GM19467 (cell line): ENCODE data around the gene SRP14.
A peak's percentile ranks its signal among the peaks of the same experiment; 100 is the strongest.

Experiments used
- ATAC-seq: cut with Tn5 transposase; IDR thresholded peaks from one replicate; pipeline ENCODE4 v1.9.1; 2021; ENCODE audit warnings: mild to moderate bottlenecking, moderate library complexity; ENCODE audit not compliant: unreplicated experiment

SRP14 gene

DNA sequence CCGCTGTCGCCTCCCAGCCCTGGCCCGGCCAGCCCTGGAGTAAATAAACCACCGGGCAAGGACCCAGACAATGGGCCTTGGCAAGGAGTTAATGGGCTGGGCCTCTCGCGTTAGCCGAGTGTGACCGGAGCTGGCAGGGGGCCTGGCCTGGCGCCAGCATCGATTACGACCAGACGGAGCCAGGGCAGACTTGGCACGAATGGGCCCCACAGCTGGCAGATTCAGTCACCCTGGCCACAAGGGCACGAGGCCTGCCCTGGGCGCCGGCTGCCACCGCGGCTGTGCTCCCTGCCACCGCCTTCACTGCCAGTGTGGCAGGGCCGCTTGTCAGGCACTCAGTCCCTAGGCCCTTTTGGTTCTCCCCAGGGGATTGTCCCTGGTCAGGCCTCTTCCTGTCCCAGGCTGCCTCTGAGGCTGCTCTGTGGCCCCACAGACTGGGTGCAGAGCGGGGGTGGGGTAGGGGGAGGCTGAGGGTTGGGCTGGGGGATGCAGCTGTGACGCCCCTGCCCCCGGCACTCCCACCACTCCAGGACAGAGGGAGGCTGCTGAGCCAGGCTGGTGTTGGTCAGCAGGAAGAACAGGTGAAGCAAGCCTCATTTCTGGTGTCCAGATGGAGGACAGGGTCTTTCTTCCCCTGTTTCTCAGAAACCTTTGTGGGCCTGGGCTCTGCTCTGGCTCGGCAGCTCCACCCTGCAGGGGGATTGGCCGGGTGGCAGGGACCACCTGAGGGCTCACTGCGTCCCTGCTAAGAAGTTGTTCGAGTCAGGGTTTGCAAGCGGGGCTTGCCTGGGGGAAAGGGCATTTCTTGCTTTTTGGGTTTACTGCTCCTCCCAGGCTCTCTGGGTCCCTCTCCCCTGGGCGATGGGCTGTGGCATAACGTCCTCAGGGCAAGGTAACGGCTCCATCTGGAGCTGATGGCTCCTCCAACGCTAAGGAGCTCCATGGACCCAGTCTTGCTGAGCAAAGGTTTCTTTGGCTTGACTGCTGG lies 30.5 kb upstream of the SRP14 start:
- no peak for ATAC-seq

- no peak for ATAC-seq
These were observed 29.1 kb upstream of the SRP14 start for GRCh38 chr15:40067921-40068624.

GRCh38 chr15:40066589-40066988 lies 27.6 kb upstream of the SRP14 start:
- no peak for ATAC-seq

GRCh38 chr15:40065166-40065565 lies 26.2 kb upstream of the SRP14 start:
- ATAC-seq, result no peak

GRCh38 chr15:40064231-40064894 lies 25.4 kb upstream of the SRP14 start:
- ATAC-seq, result peak; percentile 45

DNA sequence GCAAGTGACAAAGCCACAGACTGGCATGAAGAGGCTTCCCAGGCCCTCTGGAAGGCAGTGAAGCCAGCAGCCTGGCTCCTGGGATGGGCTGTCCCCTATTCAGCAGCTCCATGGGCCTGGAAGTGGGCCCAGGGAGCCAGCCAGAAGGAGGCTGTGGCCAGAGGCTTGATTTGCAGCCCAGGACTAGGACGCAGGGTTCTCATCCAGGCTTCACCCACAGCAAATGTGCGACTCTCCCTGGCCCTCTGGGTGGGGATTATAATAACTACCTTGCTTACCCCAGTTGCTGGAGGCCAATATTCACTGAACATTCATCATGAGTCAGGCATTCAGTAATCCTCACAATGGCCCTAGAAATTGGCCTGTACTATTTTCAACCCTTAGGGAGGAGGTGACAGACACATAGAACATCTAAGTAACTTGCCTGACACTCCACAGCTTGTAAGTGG lies 24.6 kb upstream of the SRP14 start:
- no peak for ATAC-seq

DNA sequence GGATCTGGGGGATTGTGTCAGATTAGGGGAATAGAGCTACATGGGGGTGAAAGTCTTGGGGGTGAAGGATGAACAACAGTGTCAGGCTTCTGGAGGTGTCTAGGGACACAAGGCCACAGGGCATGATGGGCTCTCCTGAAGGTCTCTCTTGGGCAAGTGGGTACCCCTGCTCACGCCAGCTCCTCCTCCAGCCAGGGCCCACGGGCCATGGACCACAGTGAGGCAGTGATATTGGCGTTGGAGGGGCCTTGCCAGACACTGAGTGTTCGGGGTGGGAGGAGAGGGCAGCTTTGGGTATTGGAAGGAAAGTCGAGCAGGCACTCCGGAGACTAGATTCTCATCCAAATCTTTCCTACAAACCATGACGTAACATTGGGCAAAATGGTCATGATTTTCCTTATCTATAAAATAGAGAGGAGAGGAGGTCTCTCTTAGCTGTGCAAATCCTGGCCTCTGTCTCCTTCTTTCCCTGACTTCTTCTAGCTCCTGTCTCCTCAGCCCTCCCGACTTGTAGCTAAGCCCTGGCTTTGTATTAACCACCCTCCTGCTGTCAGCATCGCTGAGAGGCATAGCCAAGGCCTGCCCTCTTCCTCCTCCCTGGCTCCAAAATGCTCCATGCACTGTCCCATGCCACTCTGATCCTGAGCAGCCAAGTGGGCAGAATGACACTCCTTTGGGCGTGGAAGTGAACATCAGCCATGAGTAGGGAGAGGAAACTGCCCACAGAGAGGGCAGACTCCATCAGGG lies 24.0 kb upstream of the SRP14 start:
- no peak for ATAC-seq

- peak; percentile 49 for ATAC-seq
These were observed 22.4 kb upstream of the SRP14 start for GRCh38 chr15:40061212-40061901.

DNA sequence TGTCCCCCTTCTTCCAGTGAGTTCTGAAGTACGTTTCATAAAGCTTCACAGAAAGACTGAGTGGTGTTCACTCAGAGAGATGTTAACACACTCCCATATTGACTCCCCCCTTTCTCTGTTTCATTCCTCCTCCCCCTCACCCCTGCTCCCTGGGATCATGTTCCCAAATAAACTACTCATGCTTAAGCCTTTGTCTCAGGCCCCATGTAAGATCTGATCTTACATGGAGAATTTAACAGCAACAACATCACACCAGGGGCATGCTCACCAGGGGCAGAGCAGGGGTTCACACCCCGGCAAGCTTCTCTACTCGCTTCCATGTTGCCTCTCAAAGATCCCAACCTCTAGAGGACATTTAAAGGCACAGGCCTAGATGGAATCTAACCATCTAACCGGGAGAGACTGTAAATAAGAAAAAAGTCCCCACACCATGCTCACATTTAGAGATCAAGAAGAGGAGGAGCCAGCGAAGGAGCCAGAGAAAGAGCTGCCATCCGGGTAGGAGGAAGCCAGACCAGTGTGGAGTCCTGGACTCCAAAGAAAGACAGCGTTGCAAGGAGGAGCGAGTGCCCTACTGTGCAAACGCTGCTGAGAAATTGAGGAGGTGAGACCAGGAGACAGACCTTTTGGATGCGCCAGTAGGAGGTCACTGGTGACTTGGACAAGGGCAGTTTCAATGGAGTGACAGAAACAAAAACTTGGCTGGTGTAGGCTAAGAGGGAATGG lies 21.4 kb upstream of the SRP14 start:
- no peak for ATAC-seq

DNA sequence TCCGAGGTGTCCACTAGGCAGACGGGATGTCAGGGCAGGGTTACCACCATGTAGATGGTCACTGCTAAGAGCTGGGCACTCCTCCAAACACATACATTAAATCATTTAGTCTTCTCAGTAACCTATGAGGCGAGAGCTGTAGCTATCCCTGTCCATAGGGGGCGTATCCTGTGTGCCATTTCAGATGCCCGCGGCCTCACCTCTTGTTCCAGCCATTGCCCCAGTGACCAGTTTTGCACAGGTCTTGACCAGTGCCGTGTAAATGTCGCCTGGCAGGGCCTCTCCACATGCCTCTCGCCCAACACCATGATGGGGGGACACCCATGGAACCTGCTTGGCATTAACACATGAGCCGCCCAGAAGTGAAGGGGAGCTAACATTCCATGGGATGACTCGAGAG lies 20.8 kb upstream of the SRP14 start:
- ATAC-seq, result no peak

DNA sequence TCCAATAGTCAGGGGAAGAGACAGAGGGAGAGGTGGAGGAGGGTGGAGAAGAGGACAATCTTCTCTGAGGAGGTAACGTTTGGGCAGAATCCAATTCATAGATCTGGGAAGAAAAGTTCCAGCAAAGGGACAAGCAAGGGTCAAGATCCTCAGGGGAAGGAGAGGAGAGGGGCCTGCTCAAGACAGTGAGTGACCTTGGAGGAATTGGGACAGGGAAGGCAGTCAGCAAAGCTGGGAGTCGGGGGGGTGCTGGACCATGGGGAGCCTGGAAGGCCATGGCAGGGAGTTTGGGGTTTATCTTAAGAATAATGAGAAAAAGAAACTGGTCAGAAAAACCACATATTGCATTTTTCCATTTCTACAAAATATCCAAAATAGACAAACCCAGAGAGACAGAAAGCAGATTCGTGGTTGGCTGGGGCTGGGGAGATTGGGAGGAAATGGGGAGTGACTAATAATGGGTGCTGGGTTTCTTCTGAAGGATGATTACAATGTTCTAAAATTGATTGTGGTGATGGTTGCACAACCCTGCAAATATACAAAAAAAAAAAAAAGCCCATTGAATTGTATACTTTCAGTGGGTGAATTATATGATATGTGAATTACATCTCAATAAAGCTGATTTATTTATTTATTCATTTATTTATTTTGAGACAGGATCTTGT lies 19.6 kb upstream of the SRP14 start:
- ATAC-seq, result no peak

DNA sequence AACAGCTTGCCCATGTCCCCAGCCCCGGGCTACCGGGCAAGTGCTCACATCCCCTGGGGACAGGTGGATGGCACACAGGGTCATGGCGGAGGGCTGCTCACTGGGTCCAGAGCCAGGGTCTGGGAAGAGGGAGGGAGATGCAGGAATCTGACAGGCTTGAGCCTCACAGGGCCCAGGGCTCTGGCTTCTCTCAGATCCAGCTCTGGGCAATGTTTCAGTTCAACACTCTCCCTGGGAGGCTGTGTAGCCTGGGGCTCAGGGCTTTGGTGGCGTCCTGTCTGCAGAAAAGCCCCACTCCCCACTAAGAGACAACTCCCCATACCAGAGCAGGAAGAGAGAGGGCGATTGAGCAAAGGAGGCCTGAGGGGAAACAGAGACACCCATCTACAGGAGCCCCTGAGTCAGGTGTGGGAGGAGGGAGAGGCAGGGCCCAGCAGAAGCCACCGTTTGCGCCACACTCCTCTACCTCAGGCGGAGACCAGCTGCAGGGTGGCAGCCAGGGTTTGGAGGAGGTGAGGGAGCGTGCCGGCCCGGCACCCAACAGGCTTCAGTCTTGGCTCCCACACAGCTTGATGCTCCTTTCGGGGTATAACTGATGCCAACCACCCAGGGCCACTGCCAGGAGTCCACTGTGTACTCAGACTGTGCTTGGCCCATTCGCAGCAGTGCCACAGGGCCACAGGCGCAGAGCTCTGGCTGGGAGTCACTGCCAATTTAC lies 16.8 kb upstream of the SRP14 start:
- ATAC-seq, result no peak

- ATAC-seq, result peak; percentile 63
These were observed 16.0 kb upstream of the SRP14 start for GRCh38 chr15:40054855-40055575.

DNA sequence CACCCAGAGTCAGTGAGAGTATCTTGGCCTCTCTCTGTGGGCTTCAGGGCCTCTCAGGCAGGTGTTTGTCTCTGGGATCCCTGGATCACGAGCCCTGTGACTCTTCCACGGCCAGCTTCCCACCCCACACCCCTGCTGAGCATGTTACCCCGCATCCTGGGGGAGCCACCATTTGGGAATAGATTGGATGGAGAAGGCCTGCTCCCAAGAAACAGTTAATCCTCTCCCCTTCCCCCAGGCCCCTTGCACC lies 15.5 kb upstream of the SRP14 start:
- peak; percentile 26 for ATAC-seq

DNA sequence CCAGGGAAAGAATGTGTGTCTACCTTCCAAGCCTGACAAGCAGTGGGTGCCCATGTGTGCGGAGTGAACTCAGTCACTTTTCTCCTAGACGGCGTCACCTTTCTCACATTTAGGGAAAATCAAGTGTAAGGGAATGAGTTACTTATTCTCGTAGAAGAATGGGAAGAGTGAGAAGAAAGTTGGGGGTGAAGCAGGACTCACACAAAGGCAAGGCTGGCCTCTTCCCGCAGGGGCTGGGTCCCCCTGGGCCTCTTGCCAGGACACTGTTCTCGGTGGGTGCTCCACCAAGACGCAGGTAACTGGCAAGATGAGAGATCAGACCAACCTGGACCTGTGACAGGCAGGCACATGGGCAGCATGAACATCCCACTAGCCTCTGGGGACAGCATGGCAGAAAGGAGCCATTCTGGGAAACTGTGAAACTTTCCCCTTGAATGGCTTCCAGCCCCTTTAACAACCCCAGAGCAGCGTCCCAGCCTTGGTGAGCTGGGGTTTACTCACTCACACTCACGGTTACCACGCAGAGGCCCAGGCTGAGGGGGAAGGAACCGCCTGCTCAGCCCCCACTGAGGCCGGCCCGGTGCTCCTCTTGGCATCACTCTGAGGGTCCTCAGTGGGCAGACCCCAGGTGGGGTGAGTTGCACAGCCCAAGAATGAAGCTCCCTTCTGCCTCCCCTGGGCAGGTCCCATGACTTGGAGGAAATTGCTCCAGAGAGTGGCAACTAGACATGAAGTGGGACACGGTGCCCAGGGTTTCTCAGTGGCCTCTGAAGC lies 15.0 kb upstream of the SRP14 start:
- peak; percentile 10 for ATAC-seq

GRCh38 chr15:40053079-40053830 lies 14.3 kb upstream of the SRP14 start:
- no peak for ATAC-seq
